Spleen (tissue), 11 donors: ENCODE results near the gene ARL13B. TPM values are rescaled to one million over a fixed set of nuclear protein-coding genes. Genes with fewer than 3 reads are reported as not detected.

Source experiments
- DNase-seq: peaks from one replicate; pipeline ENCODE4 v3.0.0-alpha.2; 2020
- H3K27ac ChIP-seq, 8 donors: fragments of 200-600 bp; sonication (generic) in 7 of 8; 1 replicate in 4 of 8; 2 replicates in 4 of 8; pipeline versions ENCODE4 v1.5.0 to v1.8.0; 2016 to 2021; ENCODE audit warnings: inconsistent platforms in 4 of 8, mild to moderate bottlenecking in 4 of 8, moderate library complexity in 1 of 8
- H3K27me3 ChIP-seq, 7 donors: fragments of 200-600 bp; sonication (generic) in 6 of 7; replicated peaks in 1 of 7; 1 replicate in 4 of 7; 2 replicates in 3 of 7; pipeline versions ENCODE4 v1.5.0 to v1.8.0; 2016 to 2021; ENCODE audit warnings: inconsistent platforms in 3 of 7, mild to moderate bottlenecking in 1 of 7
- H3K36me3 ChIP-seq, 6 donors: fragments of 200-600 bp; sonication (generic) in 5 of 6; 1 replicate in 4 of 6; 2 replicates in 2 of 6; pipeline versions ENCODE4 v1.5.0 to v1.8.0; 2016 to 2021; ENCODE audit warnings: inconsistent platforms in 2 of 6
- H3K4me1 ChIP-seq, 6 donors: fragments of 200-600 bp; sonication (generic) in 5 of 6; 1 replicate in 3 of 6; 2 replicates in 3 of 6; pipeline versions ENCODE4 v1.5.0 to v1.8.0; 2016 to 2021; ENCODE audit warnings: inconsistent platforms in 3 of 6
- H3K4me3 ChIP-seq, 8 donors: fragments of 200-600 bp; sonication (generic) in 7 of 8; 1 replicate in 4 of 8; 2 replicates in 4 of 8; pipeline versions ENCODE4 v1.5.0 to v1.8.0; 2016 to 2021; ENCODE audit warnings: inconsistent platforms in 4 of 8, mild to moderate bottlenecking in 4 of 8, moderate library complexity in 2 of 8
- H3K9me3 ChIP-seq, 8 donors: fragments of 200-600 bp; sonication (generic) in 7 of 8; 1 replicate in 4 of 8; 2 replicates in 4 of 8; pipeline versions ENCODE4 v1.5.0 to v1.8.0; 2016 to 2021; ENCODE audit warnings: inconsistent platforms in 4 of 8
- POLR2A ChIP-seq, 3 donors: fragments of 450-650 bp; IDR thresholded peaks; one replicate each; pipeline ENCODE4 v1.5.1; 2017; ENCODE audit warnings: antibody characterized with exemption in 3 of 3, mild to moderate bottlenecking in 1 of 3
- POLR2AphosphoS5 ChIP-seq, 3 donors: sonication (generic); formaldehyde crosslinking; IDR thresholded peaks; one replicate each; pipeline ENCODE4 v1.5.1; 2017; ENCODE audit warnings: antibody characterized with exemption in 3 of 3
- WGBS, 5 donors: extraction: QIAGEN DNeasy Blood & Tissue Kit in 3 of 5; methylation state at CpG; one replicate each; pipeline versions ENCODE4 v1.1.5 to v1.1.7; 2013 to 2018; 5-methylcytosine and 5-hydroxymethylcytosine counted together
- intact Hi-C: fragments of 100-400 bp; cut with DNase I; formaldehyde crosslinking; loops from one replicate; pipeline ENCODE4 v1.15.0; 2023; ENCODE audit warnings: low total_unique reads
- polyA plus RNA-seq, 3 donors: library from polyadenylated mRNA; stranded (reverse); fragments of 200-250 nt; gene quantifications; one replicate each; pipeline ENCODE4 v1.2.1, GENCODE V29; 2013
- total RNA-seq, 7 donors: library from RNA; depleted of rRNA in 3 of 7; stranded (reverse); fragments of >200 nt in 3 of 7; fragmentation: NEBNext Ultra II Directional in 4 of 7; extraction: Animal tissue kit (Norgen Biotek cat#: 25700) in 4 of 7; gene quantifications; one replicate each; pipeline versions ENCODE4 v1.1.0 to v1.2.1, GENCODE V29; 2016 to 2021
- TF ChIP-seq, protein P1 (sequence below), 11 experiments: fragments of 200-600 bp in 7 of 11; fragments of 450-650 bp in 4 of 11; sonication (generic) in 4 of 11; IDR thresholded peaks in 8 of 11; conservative IDR thresholded peaks in 3 of 11; 1 replicate in 7 of 11; 2 replicates in 4 of 11; pipeline versions ENCODE4 v1.4.0 to v1.8.0; 2016 to 2021; ENCODE audit warnings: antibody characterized with exemption in 11 of 11, inconsistent platforms in 4 of 11, mild to moderate bottlenecking in 1 of 11
- donor health status: healthy with polysubstance abuse.
- donor health status: DM: no; HTN: no; CAD: no; lungs with moderate emphysema.
- donor health status: DM: no; HTN: no; CAD: no.
- donor health status: Bipolar disorder and iron deficiency.
- donor health status: healthy.
- donor health status: DM: no; HTN: no; CAD: no.
- donor health status: DM: yes; HTN: yes; CAD: no.

ARL13B gene
- total and polyA plus RNA-seq, 10 donors, result 3.0 to 15.7 (median 9.5) TPM

DNA sequence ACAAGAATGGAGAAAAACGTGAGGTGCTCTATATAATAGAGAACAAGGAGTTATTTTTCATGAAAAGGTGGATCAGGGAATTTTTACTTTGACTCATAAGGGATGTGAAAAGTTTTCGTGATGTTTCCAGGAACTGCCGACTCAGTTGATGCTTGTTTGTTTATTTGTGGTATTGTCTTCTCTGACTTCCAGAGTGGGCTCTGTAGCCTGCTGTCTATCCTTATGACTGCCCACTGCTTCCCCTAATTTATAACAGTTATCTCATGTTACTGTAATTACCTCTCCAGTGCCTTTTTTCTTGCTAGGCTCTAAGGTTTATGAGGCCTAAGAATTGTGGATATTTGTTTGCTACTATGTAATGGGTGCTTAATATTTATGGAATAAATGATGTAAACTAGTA, 12.3 kb downstream of the ARL13B start:
- TF ChIP-seq, protein P1, sequence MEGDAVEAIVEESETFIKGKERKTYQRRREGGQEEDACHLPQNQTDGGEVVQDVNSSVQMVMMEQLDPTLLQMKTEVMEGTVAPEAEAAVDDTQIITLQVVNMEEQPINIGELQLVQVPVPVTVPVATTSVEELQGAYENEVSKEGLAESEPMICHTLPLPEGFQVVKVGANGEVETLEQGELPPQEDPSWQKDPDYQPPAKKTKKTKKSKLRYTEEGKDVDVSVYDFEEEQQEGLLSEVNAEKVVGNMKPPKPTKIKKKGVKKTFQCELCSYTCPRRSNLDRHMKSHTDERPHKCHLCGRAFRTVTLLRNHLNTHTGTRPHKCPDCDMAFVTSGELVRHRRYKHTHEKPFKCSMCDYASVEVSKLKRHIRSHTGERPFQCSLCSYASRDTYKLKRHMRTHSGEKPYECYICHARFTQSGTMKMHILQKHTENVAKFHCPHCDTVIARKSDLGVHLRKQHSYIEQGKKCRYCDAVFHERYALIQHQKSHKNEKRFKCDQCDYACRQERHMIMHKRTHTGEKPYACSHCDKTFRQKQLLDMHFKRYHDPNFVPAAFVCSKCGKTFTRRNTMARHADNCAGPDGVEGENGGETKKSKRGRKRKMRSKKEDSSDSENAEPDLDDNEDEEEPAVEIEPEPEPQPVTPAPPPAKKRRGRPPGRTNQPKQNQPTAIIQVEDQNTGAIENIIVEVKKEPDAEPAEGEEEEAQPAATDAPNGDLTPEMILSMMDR (IDR thresholded peaks at IDR 0.05 in 8 of 11, conservative IDR thresholded peaks at IDR 0.05 in 3 of 11), result no peak
- TF ChIP-seq POLR2A (IDR thresholded peaks at IDR 0.05) (no peak), POLR2AphosphoS5 (IDR thresholded peaks at IDR 0.05) (no peak)
- no peak overlapping the region for H3K27ac ChIP-seq
- peaks cover 0 to 8% (median 0%) of the 10 kb centered on the region in 6 donors for H3K36me3 ChIP-seq
- no peak overlapping the region for H3K4me3 ChIP-seq
- H3K4me1 ChIP-seq, result no peaks in the 10 kb centered on the region
- intact Hi-C loops, result no loop called here
- no peaks in the 10 kb centered on the region for H3K27me3 ChIP-seq
- H3K9me3 ChIP-seq, result no peaks in the 10 kb centered on the region
- 79 to 92% (median 87%) methylated on average over 3 of the region's 3 CpGs for WGBS, 5 donors
- DNase-seq, result no peak

GRCh38 chr3:93994056-93994455, 14.1 kb downstream of the ARL13B start:
- intact Hi-C loops, result no loop called here
- WGBS, 5 donors, result 74 to 89% (median 82%) methylated on average over 3 of the region's 3 CpGs
- Histone ChIP-seq H3K4me3 (no peak overlapping the region), H3K27me3 (no peaks in the 10 kb centered on the region), H3K4me1 (no peaks in the 10 kb centered on the region), H3K36me3 (peaks cover 0 to 14% (median 0%) of the 10 kb centered on the region in 6 donors), H3K9me3 (no peaks in the 10 kb centered on the region), H3K27ac (no peak overlapping the region)
- no peak for TF ChIP-seq POLR2AphosphoS5 (IDR thresholded peaks at IDR 0.05)
- no peak for TF ChIP-seq POLR2A (IDR thresholded peaks at IDR 0.05)
- TF ChIP-seq, protein P1 (IDR thresholded peaks at IDR 0.05 in 8 of 11, conservative IDR thresholded peaks at IDR 0.05 in 3 of 11), result no peak
- DNase-seq, result no peak

DNA sequence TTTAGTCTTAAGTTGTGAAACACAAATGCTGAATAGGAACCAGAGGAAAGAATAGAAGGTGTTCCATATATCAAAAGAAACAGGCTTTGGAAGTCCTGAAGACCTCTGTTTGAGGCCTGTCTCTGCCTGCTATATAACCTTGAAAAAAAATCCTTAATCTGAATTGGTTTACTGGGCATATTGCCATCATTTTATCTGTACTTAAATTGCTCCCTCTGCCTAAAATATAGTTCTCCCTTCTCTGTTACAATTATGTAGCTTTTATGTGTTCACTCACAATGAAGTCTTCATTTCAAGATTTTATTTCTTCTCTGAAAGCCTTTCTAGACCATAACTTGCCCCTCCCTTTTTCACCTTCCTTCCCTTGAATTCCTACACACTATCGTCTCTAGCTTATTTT, 21.2 kb downstream of the ARL13B start:
- H3K36me3 ChIP-seq, result peaks cover 0 to 14% (median 0%) of the 10 kb centered on the region in 6 donors
- DNase-seq, result no peak
- peaks cover 0 to 13% (median 4%) of the 10 kb centered on the region in 6 donors for H3K4me1 ChIP-seq
- no peaks in the 10 kb centered on the region for H3K27me3 ChIP-seq
- H3K27ac ChIP-seq, result no peak overlapping the region
- no peak overlapping the region for H3K4me3 ChIP-seq
- 68 to 86% (median 78%) methylated on average over 1 of the region's 1 CpG for WGBS, 5 donors
- no peaks in the 10 kb centered on the region for H3K9me3 ChIP-seq
- intact Hi-C loops, result loop anchor here (10.0 kb wide), 1 partner anchor 64 kb away; the partner anchor contains the start of genes DHFR2 and NSUN3
- TF ChIP-seq, protein P1 (IDR thresholded peaks at IDR 0.05 in 8 of 11, conservative IDR thresholded peaks at IDR 0.05 in 3 of 11), result no peak
- TF ChIP-seq POLR2A (IDR thresholded peaks at IDR 0.05) (no peak), POLR2AphosphoS5 (IDR thresholded peaks at IDR 0.05) (no peak)

- H3K4me1 ChIP-seq, result peaks cover 0 to 13% (median 4%) of the 10 kb centered on the region in 6 donors
- WGBS, 5 donors, result 85 to 93% (median 90%) methylated on average over 3 of the region's 3 CpGs
- H3K4me3 ChIP-seq, result no peak overlapping the region
- TF ChIP-seq, protein P1 (IDR thresholded peaks at IDR 0.05 in 8 of 11, conservative IDR thresholded peaks at IDR 0.05 in 3 of 11), result no peak
- TF ChIP-seq POLR2A (IDR thresholded peaks at IDR 0.05), result no peak
- TF ChIP-seq POLR2AphosphoS5 (IDR thresholded peaks at IDR 0.05), result no peak
- H3K36me3 ChIP-seq, result peaks cover 0 to 9% (median 0%) of the 10 kb centered on the region in 6 donors
- H3K27me3 ChIP-seq, result no peaks in the 10 kb centered on the region
- no peak overlapping the region for H3K27ac ChIP-seq
- intact Hi-C loops, result loop anchor here (10.0 kb wide), 1 partner anchor 63 kb away; the partner anchor contains the start of genes DHFR2 and NSUN3
- H3K9me3 ChIP-seq, result no peaks in the 10 kb centered on the region
- no peak for DNase-seq
Measured at GRCh38 chr3:94001827-94002495, 22.0 kb downstream of the ARL13B start.
